Measurements from ENCODE around the gene NRL.

GRCh38 chr14:24053548-24054323, 61.0 kb downstream of the NRL start:
- TF ChIP-seq SPI1 (IDR thresholded peaks at IDR 0.05; ENCODE audit: low read depth, low read length) (no peak), POLR2AphosphoS5 (IDR thresholded peaks at IDR 0.05; ENCODE audit: low read depth, low read length) (no peak), POLR2A (IDR thresholded peaks at IDR 0.05; ENCODE audit: low read depth, low read length) (no peak), POU2F2 (IDR thresholded peaks at IDR 0.05; ENCODE audit: low read depth, low read length) (no peak), TAF1 (IDR thresholded peaks at IDR 0.05; ENCODE audit: low read depth, low read length) (no peak)
